Measurements from ENCODE around the gene NCAM2.

DNA sequence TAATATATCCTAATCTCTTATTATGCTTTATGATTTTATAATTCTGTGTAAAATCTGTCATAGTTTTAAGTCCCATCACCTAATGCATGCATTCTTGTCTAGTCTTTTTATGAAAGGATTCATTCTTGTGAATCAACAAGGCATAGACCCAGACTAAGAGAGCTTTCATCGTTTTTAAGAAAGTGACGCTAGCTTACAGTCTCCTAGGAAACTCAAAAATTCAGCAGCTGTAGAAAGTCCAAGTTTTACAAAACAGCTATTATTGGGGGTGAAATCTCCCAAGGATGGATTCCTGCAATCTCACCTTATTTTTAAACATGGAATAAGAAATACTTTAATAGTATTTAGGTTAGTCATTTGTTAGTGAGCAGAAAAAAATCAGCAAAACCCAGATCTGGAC, 104.7 kb downstream of the NCAM2 start:
- TF ChIP-seq, protein P1, sequence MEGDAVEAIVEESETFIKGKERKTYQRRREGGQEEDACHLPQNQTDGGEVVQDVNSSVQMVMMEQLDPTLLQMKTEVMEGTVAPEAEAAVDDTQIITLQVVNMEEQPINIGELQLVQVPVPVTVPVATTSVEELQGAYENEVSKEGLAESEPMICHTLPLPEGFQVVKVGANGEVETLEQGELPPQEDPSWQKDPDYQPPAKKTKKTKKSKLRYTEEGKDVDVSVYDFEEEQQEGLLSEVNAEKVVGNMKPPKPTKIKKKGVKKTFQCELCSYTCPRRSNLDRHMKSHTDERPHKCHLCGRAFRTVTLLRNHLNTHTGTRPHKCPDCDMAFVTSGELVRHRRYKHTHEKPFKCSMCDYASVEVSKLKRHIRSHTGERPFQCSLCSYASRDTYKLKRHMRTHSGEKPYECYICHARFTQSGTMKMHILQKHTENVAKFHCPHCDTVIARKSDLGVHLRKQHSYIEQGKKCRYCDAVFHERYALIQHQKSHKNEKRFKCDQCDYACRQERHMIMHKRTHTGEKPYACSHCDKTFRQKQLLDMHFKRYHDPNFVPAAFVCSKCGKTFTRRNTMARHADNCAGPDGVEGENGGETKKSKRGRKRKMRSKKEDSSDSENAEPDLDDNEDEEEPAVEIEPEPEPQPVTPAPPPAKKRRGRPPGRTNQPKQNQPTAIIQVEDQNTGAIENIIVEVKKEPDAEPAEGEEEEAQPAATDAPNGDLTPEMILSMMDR (conservative IDR thresholded peaks at IDR 0.05; ENCODE audit: low read length): no peak
- no peak for TF ChIP-seq EZH2phosphoT487 (IDR thresholded peaks at IDR 0.05; ENCODE audit: borderline replicate concordance)

All from Loucy (cell line).